Glomerular endothelial cell (primary cell): Measurements from ENCODE around the gene MRPS27. TPM values are rescaled to one million over a fixed set of nuclear protein-coding genes. Genes with fewer than 3 reads are reported as not detected.
"Not testable (repeated sequence)": the region's sequence is repeated elsewhere in the genome, so short reads cannot be mapped to it uniquely, and the experiment has no call there.

Experiments used
- DNase-seq: peaks from one replicate; pipeline ENCODE4 v3.0.0-alpha.2; 2011; ENCODE audit warnings: low read depth, low spot score; ENCODE audit errors: extremely low read depth
- total RNA-seq: library from RNA; depleted of rRNA; stranded (reverse); fragments of >200 nt; gene quantifications from 2 replicates; pipeline ENCODE4 v1.2.3, GENCODE V29; 2015

The MRPS27 gene
- total RNA-seq, 1 donor from 2014 or later = 45.9 TPM

DNA sequence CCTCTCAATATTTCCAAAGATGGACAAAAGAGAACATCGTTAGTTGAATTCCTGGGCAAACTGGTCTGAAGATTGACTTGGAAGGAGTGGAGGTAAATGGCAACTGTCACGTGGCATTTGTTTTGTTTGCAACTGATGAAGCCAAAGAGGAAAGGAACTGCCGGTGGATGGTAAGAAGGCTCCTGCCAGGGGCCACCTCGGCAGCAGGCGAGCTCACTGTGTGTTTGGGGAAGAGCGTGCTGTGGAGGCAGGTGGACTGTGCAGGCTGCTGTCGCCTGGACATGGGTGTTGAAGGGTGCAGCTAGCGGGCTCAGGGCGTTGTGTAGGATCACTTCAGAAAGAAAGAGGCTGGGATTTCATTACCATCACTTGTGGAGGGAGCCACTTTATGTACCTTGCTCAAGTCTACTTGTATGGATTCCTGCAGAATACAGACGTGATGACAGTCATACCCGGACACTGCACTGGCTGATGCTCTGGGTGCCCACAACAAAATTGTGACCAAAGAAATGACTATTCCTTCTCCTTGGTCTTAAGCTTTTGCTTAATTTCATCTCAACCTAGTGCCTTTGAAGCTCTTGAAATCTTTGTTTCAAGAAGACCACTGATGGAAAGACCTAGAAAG lies 140.1 kb downstream of the MRPS27 start:
- DNase-seq = no peak

DNA sequence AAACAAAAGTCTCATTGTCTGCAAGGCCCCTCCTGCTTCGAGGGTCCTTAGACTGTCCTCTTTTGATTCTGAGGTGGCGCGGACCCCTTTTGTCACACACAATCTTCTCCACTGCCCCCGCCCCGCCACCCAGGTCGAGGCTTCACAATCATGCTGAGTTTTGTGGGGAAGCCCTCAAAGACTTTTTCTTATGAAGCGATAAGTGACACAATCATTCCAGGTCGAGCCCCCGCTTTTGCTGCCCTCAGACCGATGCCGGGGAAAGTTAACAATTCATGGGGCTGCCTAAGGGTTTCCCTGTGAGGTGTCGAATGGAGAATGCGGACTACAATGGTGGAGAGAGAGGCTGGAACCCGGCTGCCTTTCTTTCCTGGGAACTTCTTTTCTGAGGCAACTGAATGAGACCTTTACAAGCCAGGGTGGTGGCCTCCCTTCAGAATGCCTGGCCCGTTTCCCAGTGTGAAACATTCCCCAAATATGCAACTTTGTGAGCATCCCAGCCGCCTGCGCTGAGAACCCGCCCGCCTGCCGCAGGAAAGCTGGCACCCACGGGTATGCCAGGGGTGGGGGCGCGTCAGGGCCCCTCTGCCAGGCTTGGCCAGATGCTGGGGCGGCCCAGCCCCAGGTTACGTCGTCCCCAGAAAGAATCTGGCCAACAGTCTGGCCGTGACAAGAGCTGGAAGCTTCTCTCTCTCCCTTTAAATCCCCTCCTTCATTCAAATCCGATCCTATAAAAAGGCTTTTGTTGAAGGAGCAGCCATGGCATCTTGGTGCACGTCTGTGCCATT lies 140.8 kb downstream of the MRPS27 start:
- no peak for DNase-seq

DNA sequence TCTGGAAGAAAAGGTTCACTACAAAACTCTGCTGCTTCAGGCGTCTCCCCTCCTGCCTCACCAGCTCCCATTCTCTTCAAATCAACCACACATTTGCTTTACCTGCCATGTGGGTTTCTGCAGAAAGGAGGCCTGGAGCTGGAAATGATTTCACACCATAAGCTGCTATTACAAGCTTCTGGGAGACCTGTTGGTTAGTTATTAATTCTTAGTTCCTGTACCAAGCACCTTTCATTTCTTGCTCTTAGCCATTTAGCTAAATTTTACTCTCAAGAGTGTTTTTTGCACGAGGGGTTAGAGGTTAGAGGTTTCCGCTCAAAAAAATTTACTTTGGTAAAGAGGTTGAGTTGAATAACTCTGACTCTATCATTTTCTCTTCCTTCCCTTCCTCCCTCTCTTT lies 142.5 kb downstream of the MRPS27 start:
- DNase-seq = no peak

DNA sequence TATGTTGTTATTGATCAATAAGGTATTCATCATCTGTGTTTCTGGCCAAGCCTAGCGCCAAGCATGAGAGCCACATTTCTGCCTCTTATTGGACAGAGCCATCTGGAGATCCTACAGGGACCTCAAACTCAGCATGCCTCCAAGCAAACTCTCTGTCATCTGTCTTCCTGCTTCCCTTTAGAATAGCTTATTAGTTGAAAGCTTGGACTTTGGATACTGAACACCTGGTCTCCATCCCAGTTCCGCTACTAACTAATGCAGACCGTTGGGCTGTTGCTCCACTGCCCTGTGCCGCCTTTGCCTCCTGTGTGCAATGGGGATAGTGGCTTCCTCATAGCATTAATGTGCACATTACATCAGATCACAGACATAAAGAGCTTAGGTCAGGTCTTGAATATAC lies 147.3 kb downstream of the MRPS27 start:
- no peak for DNase-seq

DNA sequence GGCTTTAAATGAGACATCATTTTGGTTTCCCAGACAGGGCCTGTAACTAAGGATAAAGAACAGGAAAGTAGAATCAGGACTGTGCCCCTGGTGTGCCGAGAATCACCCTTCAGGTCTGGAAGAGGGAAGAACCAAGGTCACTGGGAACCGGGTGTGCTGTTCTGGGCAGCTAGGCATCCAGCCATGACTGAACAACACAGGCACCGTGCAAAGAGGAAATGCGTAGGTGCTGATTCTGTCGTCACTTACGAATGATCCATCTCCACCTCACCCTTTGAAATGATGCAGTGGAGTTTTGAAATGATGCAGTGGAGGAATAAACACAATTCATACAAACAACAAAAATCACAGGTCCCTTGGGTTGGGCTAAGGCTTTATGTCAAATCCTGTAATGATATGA lies 148.4 kb downstream of the MRPS27 start:
- no peak for DNase-seq

DNA sequence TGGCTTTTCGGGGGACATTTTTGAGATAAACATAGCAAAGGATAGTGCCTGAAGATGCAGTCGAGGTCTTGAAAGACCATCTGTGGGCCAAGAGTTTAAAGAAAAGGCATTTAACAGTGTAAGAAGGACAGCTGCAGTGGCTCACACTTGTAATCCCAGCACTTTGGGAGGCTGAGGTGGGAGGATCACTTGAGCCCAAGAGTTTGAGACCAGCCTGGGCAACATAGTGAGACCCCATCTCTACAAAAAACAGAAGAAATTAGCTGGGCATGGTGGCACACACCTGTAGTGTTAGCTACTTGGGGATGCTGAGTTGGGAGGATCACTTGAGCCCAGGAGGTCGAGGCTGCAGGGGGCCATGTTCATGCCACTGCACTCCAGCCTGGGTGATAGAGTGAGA lies 148.9 kb downstream of the MRPS27 start:
- not testable (repeated sequence) for DNase-seq

DNA sequence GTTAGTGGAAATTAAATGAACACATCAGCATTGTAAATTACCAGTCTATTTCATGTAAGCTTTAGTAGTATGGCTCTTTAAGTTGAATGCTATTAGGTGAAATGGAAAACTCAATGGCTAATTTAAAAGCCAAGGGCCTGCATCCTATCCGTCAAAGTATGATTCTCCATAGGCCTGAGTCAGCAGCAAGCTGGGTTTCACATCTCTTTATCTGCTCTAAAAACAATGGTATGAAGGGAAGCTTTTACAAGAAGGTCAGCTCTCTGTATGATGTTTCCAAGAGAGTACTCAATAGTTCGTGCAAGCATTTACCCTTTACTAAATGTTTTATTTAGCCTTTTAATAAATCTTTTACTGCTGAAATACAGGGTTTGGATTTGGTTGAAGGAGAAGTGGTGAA lies 149.9 kb downstream of the MRPS27 start:
- no peak for DNase-seq

Other genes with a start within 250 kb of the MRPS27 start
- gene MAP1B, start 212.8 kb downstream of the MRPS27 start, total RNA-seq = 401 and 515 TPM in 2 replicates
- gene PTCD2, start 133 bp upstream of the MRPS27 start, total RNA-seq = 7.4 and 9.3 TPM in 2 replicates
- gene ZNF366, start 187.2 kb upstream of the MRPS27 start, total RNA-seq = 33.7 and 45.4 TPM in 2 replicates